Measurements from ENCODE around the gene NELFB. TPM values are rescaled to one million over a fixed set of nuclear protein-coding genes. Genes with fewer than 3 reads are reported as not detected.

NELFB gene
- total and polyA plus RNA-seq, 9 of the 15 experiments (the other 6 are each of a cell fraction or from before 2014, with no cell fraction given), result 0.24 to 84.0 (median 29.7) TPM

DNA sequence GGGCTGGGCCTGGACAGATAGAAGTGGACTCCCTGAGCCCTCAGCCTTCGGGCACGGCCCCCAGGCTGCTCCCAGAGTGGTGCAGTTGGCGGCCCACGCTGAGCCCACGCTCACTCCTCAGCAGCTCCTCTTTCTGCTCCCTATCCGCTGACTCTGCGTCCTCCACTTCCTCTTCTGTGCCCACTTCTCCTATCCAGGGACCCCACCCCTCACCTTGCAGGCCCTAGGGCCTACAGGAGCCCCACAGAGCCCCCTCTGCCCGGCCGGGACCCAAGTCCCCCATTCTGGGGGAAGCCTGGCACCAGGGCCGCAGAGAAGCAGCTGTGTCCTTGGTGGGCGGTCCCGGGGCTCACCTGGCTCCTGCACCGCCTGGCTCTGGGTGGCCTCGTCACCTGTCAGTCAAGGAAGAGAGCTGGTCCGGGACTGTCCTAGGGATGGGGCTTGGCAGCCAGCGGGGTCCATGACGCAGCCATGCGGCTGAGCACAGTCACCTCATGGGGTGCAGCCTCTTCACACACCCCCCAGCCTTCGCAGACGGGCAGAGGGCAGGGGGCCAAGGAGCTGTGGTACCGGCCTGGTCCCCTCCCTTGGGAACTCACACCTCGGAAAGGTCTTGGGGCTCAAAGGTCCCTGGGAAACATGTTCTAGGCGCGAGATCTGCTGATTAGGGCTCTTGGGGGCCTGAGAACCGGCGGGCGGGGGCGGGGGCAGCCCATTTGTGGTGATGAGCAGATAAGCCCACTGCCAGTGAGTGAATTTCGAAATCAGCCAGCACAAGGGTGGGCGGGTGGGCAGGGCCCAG is 52.3 kb downstream of the NELFB start (continued):
- TF ChIP-seq HMGN3 (IDR thresholded peaks at IDR 0.05; ENCODE audit: borderline replicate concordance, extremely low read depth, insufficient read length, low read depth, low read length) (peak; percentile 10), ZNF316 (IDR thresholded peaks at IDR 0.05) (0 out of 2 replicates have a peak, but pooled peaks have one; percentile 5), FOS (IDR thresholded peaks at IDR 0.05; ENCODE audit: extremely low read depth, insufficient read length) (no peak), MTA3 (IDR thresholded peaks at IDR 0.05; ENCODE audit: borderline replicate concordance) (no peak), ZNF143 (CRISPR knock-in tag; IDR thresholded peaks at IDR 0.05) (no peak), ZNF695 (CRISPR knock-in tag; IDR thresholded peaks at IDR 0.05) (no peak), RBBP5 (IDR thresholded peaks at IDR 0.05; ENCODE audit: borderline replicate concordance, insufficient read depth, low read length, poor library complexity, severe bottlenecking) (peak; percentile 30), CBX5 (IDR thresholded peaks at IDR 0.05; ENCODE audit: borderline replicate concordance, low read depth) (no peak), ZNF644 (tag; IDR thresholded peaks at IDR 0.05; ENCODE audit: low read depth) (no peak), ZNF436 (CRISPR knock-in tag; IDR thresholded peaks at IDR 0.05) (no peak), GABPB2 (CRISPR knock-in tag; conservative IDR thresholded peaks at IDR 0.05) (no peak), CXXC5 (CRISPR knock-in tag; IDR thresholded peaks at IDR 0.05) (no peak), HSF4 (CRISPR knock-in tag; IDR thresholded peaks at IDR 0.05; ENCODE audit: borderline replicate concordance) (no peak), C11orf30 (IDR thresholded peaks at IDR 0.05; ENCODE audit: low read depth) (no peak), ZNF79 (CRISPR knock-in tag; IDR thresholded peaks at IDR 0.05; ENCODE audit: low read depth) (no peak), ZNF384 (IDR thresholded peaks at IDR 0.05; ENCODE audit: low read depth, low read length) (no peak), CREM (IDR thresholded peaks at IDR 0.05; ENCODE audit: low read depth) (peak; percentile 10; the same call in 1 of the 2 replicates), ZNF134 (CRISPR knock-in tag; conservative IDR thresholded peaks at IDR 0.05) (no peak), SIN3B (IDR thresholded peaks at IDR 0.05; ENCODE audit: low read depth) (no peak), NONO (IDR thresholded peaks at IDR 0.05; ENCODE audit: low read depth in 2 of 2, low read length in 1 of 2) (no peak)
- TF ChIP-seq, protein P1, sequence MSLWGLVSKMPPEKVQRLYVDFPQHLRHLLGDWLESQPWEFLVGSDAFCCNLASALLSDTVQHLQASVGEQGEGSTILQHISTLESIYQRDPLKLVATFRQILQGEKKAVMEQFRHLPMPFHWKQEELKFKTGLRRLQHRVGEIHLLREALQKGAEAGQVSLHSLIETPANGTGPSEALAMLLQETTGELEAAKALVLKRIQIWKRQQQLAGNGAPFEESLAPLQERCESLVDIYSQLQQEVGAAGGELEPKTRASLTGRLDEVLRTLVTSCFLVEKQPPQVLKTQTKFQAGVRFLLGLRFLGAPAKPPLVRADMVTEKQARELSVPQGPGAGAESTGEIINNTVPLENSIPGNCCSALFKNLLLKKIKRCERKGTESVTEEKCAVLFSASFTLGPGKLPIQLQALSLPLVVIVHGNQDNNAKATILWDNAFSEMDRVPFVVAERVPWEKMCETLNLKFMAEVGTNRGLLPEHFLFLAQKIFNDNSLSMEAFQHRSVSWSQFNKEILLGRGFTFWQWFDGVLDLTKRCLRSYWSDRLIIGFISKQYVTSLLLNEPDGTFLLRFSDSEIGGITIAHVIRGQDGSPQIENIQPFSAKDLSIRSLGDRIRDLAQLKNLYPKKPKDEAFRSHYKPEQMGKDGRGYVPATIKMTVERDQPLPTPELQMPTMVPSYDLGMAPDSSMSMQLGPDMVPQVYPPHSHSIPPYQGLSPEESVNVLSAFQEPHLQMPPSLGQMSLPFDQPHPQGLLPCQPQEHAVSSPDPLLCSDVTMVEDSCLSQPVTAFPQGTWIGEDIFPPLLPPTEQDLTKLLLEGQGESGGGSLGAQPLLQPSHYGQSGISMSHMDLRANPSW (CRISPR knock-in tag; IDR thresholded peaks at IDR 0.05), result no peak
- TF ChIP-seq, protein P2, sequence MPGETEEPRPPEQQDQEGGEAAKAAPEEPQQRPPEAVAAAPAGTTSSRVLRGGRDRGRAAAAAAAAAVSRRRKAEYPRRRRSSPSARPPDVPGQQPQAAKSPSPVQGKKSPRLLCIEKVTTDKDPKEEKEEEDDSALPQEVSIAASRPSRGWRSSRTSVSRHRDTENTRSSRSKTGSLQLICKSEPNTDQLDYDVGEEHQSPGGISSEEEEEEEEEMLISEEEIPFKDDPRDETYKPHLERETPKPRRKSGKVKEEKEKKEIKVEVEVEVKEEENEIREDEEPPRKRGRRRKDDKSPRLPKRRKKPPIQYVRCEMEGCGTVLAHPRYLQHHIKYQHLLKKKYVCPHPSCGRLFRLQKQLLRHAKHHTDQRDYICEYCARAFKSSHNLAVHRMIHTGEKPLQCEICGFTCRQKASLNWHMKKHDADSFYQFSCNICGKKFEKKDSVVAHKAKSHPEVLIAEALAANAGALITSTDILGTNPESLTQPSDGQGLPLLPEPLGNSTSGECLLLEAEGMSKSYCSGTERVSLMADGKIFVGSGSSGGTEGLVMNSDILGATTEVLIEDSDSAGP (CRISPR knock-in tag; IDR thresholded peaks at IDR 0.05), result no peak
- TF ChIP-seq, protein P3, sequence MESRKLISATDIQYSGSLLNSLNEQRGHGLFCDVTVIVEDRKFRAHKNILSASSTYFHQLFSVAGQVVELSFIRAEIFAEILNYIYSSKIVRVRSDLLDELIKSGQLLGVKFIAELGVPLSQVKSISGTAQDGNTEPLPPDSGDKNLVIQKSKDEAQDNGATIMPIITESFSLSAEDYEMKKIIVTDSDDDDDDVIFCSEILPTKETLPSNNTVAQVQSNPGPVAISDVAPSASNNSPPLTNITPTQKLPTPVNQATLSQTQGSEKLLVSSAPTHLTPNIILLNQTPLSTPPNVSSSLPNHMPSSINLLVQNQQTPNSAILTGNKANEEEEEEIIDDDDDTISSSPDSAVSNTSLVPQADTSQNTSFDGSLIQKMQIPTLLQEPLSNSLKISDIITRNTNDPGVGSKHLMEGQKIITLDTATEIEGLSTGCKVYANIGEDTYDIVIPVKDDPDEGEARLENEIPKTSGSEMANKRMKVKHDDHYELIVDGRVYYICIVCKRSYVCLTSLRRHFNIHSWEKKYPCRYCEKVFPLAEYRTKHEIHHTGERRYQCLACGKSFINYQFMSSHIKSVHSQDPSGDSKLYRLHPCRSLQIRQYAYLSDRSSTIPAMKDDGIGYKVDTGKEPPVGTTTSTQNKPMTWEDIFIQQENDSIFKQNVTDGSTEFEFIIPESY (CRISPR knock-in tag; IDR thresholded peaks at IDR 0.05), result peak; percentile 24; the same call in 1 of the 2 replicates
